ENCODE measurements around the gene HIVEP3.

Gene HIVEP3

DNA sequence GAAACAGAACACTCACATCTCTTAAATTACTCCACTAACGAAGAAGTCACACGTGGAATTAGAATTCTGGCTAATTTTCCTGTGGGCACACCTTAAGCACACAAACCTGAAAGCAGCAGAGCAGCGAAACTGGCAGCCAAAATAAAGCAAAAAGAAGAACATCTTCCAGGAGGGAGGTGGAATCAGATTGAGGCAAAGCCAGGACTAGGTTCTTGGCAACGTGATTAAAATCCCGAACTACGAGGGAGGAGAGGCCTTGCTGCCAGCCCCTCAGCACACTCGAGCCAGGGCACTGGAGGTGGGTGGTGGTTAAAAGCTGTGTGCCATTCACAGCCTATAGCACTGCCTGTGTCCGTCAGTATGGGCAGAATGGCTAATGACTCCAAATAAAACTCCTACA is 58.0 kb downstream of the HIVEP3 start:
- H3K27me3 ChIP-seq (ENCODE audit: control insufficient read depth, insufficient read depth, low read length): no peaks in the 10 kb centered on the region
- H3K4me3 ChIP-seq (ENCODE audit: low read length): no peak overlapping the region
- H3K9ac ChIP-seq (ENCODE audit: low read length): no peak overlapping the region
- no peak overlapping the region for H3K27ac ChIP-seq (ENCODE audit: low read depth, low read length)
- H3K36me3 ChIP-seq (ENCODE audit: control insufficient read depth, insufficient read depth, low read length): no peaks in the 10 kb centered on the region
- H3K4me1 ChIP-seq (ENCODE audit: control insufficient read depth, insufficient read depth, low read length): peaks cover 3% of the 10 kb centered on the region

- H3K27ac ChIP-seq (ENCODE audit: low read depth, low read length): no peak overlapping the region
- no peaks in the 10 kb centered on the region for H3K27me3 ChIP-seq (ENCODE audit: control insufficient read depth, insufficient read depth, low read length)
- H3K4me1 ChIP-seq (ENCODE audit: control insufficient read depth, insufficient read depth, low read length): peaks cover 3% of the 10 kb centered on the region
- no peak overlapping the region for H3K9ac ChIP-seq (ENCODE audit: low read length)
- no peak overlapping the region for H3K4me3 ChIP-seq (ENCODE audit: low read length)
- H3K36me3 ChIP-seq (ENCODE audit: control insufficient read depth, insufficient read depth, low read length): no peaks in the 10 kb centered on the region
Measured at GRCh38 chr1:41860214-41860613, 58.5 kb downstream of the HIVEP3 start.

- H3K4me1 ChIP-seq (ENCODE audit: control insufficient read depth, insufficient read depth, low read length): peaks cover 3% of the 10 kb centered on the region
- H3K27me3 ChIP-seq (ENCODE audit: control insufficient read depth, insufficient read depth, low read length): no peaks in the 10 kb centered on the region
- no peak overlapping the region for H3K9ac ChIP-seq (ENCODE audit: low read length)
- H3K4me3 ChIP-seq (ENCODE audit: low read length): no peak overlapping the region
- no peak overlapping the region for H3K27ac ChIP-seq (ENCODE audit: low read depth, low read length)
- H3K36me3 ChIP-seq (ENCODE audit: control insufficient read depth, insufficient read depth, low read length): no peaks in the 10 kb centered on the region
Measured at GRCh38 chr1:41859686-41860085, 59.0 kb downstream of the HIVEP3 start.

DNA sequence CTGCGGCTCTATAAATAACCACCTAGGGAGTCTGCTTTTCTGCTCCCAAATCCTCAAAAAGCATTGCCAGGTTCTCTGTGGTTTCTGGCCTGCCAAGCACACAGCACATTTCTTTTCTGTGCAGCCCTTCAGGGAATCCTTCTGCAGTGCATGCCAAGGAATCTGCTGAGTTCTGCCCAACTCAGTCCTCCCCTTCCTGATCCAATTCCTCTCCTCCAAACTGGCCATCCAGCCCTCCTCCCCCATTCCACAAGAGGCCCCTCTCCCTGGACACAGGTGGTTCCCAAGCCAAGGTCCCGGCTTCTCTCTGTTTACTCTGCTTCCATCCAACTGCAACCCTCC is 61.8 kb downstream of the HIVEP3 start:
- Histone ChIP-seq H3K27ac (ENCODE audit: low read depth, low read length) (no peak overlapping the region), H3K36me3 (ENCODE audit: control insufficient read depth, insufficient read depth, low read length) (no peaks in the 10 kb centered on the region), H3K9ac (ENCODE audit: low read length) (no peak overlapping the region), H3K4me1 (ENCODE audit: control insufficient read depth, insufficient read depth, low read length) (peaks cover 3% of the 10 kb centered on the region), H3K4me3 (ENCODE audit: low read length) (no peak overlapping the region), H3K27me3 (ENCODE audit: control insufficient read depth, insufficient read depth, low read length) (no peaks in the 10 kb centered on the region)

GRCh38 chr1:41856151-41856943 is 62.4 kb downstream of the HIVEP3 start:
- Histone ChIP-seq H3K9ac (ENCODE audit: low read length) (no peak overlapping the region), H3K4me3 (ENCODE audit: low read length) (no peak overlapping the region)

GRCh38 chr1:41855713-41856112 is 63.0 kb downstream of the HIVEP3 start:
- no peaks in the 10 kb centered on the region for H3K27me3 ChIP-seq (ENCODE audit: control insufficient read depth, insufficient read depth, low read length)
- no peaks in the 10 kb centered on the region for H3K36me3 ChIP-seq (ENCODE audit: control insufficient read depth, insufficient read depth, low read length)

More at GRCh38 chr1:41856151-41856943, 62.4 kb downstream of the HIVEP3 start:
- Histone ChIP-seq H3K27me3 (ENCODE audit: control insufficient read depth, insufficient read depth, low read length) (no peaks in the 10 kb centered on the region), H3K4me1 (ENCODE audit: control insufficient read depth, insufficient read depth, low read length) (peaks cover 3% of the 10 kb centered on the region), H3K27ac (ENCODE audit: low read depth, low read length) (no peak overlapping the region), H3K36me3 (ENCODE audit: control insufficient read depth, insufficient read depth, low read length) (no peaks in the 10 kb centered on the region)

GRCh38 chr1:41853907-41854306 is 64.8 kb downstream of the HIVEP3 start:
- Histone ChIP-seq H3K4me1 (ENCODE audit: control insufficient read depth, insufficient read depth, low read length) (peaks cover 3% of the 10 kb centered on the region), H3K36me3 (ENCODE audit: control insufficient read depth, insufficient read depth, low read length) (no peaks in the 10 kb centered on the region), H3K4me3 (ENCODE audit: low read length) (no peak overlapping the region), H3K9ac (ENCODE audit: low read length) (no peak overlapping the region), H3K27me3 (ENCODE audit: control insufficient read depth, insufficient read depth, low read length) (no peaks in the 10 kb centered on the region), H3K27ac (ENCODE audit: low read depth, low read length) (no peak overlapping the region)

More at GRCh38 chr1:41855713-41856112, 63.0 kb downstream of the HIVEP3 start:
- no peak overlapping the region for H3K27ac ChIP-seq (ENCODE audit: low read depth, low read length)
- H3K9ac ChIP-seq (ENCODE audit: low read length): no peak overlapping the region
- peaks cover 3% of the 10 kb centered on the region for H3K4me1 ChIP-seq (ENCODE audit: control insufficient read depth, insufficient read depth, low read length)
- H3K4me3 ChIP-seq (ENCODE audit: low read length): no peak overlapping the region

DNA sequence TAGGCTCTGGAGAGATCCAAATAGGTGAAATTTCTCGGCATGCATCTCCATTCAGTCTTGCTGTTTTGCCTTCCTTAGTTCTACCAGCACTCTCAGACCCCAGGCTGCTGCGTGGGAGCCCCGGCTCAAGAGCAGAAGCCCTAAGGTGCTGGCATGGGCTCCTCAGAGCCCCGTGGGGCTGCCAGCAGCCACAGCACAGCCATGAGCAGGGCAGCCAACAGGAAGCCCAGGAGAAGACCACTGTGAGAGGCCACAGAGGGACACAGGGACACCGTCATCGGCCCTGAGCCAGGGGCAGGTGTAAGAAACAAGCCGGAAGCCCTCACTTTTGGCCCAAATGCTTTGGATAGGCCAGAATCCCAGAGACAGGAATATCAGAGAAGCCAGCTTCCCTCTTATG is 66.6 kb downstream of the HIVEP3 start:
- Histone ChIP-seq H3K9ac (ENCODE audit: low read length) (no peak overlapping the region), H3K4me3 (ENCODE audit: low read length) (no peak overlapping the region), H3K27ac (ENCODE audit: low read depth, low read length) (no peak overlapping the region), H3K36me3 (ENCODE audit: control insufficient read depth, insufficient read depth, low read length) (no peaks in the 10 kb centered on the region), H3K27me3 (ENCODE audit: control insufficient read depth, insufficient read depth, low read length) (no peaks in the 10 kb centered on the region), H3K4me1 (ENCODE audit: control insufficient read depth, insufficient read depth, low read length) (peaks cover 3% of the 10 kb centered on the region)

DNA sequence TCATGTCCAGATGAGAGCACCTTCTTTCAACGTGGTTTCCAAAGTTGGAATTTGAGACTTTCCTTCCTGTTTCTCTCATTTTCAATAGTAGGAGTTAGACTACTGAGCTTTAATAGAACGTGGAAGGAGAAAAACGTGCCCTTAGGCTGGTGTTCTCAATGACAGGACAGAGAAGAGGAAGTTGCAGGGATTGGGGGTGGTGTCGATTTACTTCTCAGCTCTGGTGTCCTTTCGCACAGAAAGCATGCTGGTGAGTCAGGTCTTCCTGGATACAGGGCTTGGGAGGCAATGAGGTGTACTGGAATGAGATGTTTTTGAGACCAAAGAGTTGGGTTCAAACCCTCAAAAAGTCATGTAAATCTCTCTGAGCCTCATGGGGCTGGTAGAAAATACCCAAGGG is 67.1 kb downstream of the HIVEP3 start:
- H3K4me3 ChIP-seq (ENCODE audit: low read length): no peak overlapping the region
- no peak overlapping the region for H3K9ac ChIP-seq (ENCODE audit: low read length)
- H3K27me3 ChIP-seq (ENCODE audit: control insufficient read depth, insufficient read depth, low read length): no peaks in the 10 kb centered on the region
- H3K4me1 ChIP-seq (ENCODE audit: control insufficient read depth, insufficient read depth, low read length): peaks cover 1% of the 10 kb centered on the region
- no peak overlapping the region for H3K27ac ChIP-seq (ENCODE audit: low read depth, low read length)
- no peaks in the 10 kb centered on the region for H3K36me3 ChIP-seq (ENCODE audit: control insufficient read depth, insufficient read depth, low read length)

- H3K9ac ChIP-seq (ENCODE audit: low read length): no peak overlapping the region
- no peak overlapping the region for H3K4me3 ChIP-seq (ENCODE audit: low read length)
- H3K36me3 ChIP-seq (ENCODE audit: control insufficient read depth, insufficient read depth, low read length): no peaks in the 10 kb centered on the region
Measured at GRCh38 chr1:41850029-41850428, 68.7 kb downstream of the HIVEP3 start.

GRCh38 chr1:41849211-41849759 is 69.4 kb downstream of the HIVEP3 start:
- H3K36me3 ChIP-seq (ENCODE audit: control insufficient read depth, insufficient read depth, low read length): no peaks in the 10 kb centered on the region
- no peak overlapping the region for H3K9ac ChIP-seq (ENCODE audit: low read length)
- H3K27ac ChIP-seq (ENCODE audit: low read depth, low read length): no peak overlapping the region
- H3K27me3 ChIP-seq (ENCODE audit: control insufficient read depth, insufficient read depth, low read length): no peaks in the 10 kb centered on the region
- H3K4me1 ChIP-seq (ENCODE audit: control insufficient read depth, insufficient read depth, low read length): no peaks in the 10 kb centered on the region
- H3K4me3 ChIP-seq (ENCODE audit: low read length): no peak overlapping the region

More at GRCh38 chr1:41850029-41850428, 68.7 kb downstream of the HIVEP3 start:
- Histone ChIP-seq H3K27ac (ENCODE audit: low read depth, low read length) (no peak overlapping the region), H3K27me3 (ENCODE audit: control insufficient read depth, insufficient read depth, low read length) (no peaks in the 10 kb centered on the region), H3K4me1 (ENCODE audit: control insufficient read depth, insufficient read depth, low read length) (no peaks in the 10 kb centered on the region)

DNA sequence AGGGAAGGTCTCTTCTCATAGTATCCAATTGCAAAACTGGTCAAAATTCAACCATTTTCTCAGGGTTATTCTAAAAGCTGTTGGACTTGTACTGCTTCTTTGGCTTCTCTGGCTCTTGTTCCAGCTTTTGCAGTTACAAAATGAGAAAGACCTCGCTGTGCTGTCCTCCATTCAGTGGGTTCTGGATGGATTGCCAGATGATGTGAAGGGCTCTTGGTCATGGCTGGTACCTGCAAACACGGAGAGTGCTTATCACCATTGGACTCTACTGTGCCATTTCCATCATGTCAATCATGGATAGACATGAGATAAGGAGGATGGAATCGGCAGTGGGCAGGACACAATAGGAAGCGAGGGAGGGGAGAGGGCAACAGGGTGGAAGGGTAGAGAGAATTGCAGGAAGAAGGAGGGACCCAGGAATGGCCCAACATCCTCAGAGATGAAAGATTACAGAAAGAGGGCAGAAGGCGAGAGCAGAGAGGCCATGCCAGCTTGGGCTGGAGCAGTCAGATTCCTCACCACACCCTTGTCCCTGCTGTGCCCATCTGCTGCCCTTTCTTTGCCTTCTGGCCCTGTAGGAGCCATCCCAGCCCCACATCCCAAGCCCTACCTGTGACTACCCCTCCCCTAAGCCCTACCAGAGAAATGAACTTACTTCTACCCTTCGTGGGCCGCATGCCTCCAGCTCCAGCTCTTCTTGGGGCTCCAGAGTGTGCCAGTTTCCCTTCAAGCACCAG is 70.3 kb downstream of the HIVEP3 start:
- Histone ChIP-seq H3K36me3 (ENCODE audit: control insufficient read depth, insufficient read depth, low read length) (no peaks in the 10 kb centered on the region), H3K4me3 (ENCODE audit: low read length) (no peak overlapping the region), H3K4me1 (ENCODE audit: control insufficient read depth, insufficient read depth, low read length) (no peaks in the 10 kb centered on the region), H3K27me3 (ENCODE audit: control insufficient read depth, insufficient read depth, low read length) (no peaks in the 10 kb centered on the region), H3K27ac (ENCODE audit: low read depth, low read length) (no peak overlapping the region), H3K9ac (ENCODE audit: low read length) (no peak overlapping the region)

Data from rectal smooth muscle tissue (tissue), 1 donor.